ENCODE data around the gene RNF4. TPM values are rescaled to one million over a fixed set of nuclear protein-coding genes. Genes with fewer than 3 reads are reported as not detected.

RNF4 gene
- total RNA-seq, 2 experiments from 2014 or later = 65.0 to 76.5 TPM

GRCh38 chr4:2486981-2487380 lies 18.1 kb downstream of the RNF4 start:
- Histone ChIP-seq H3K9me2 (ENCODE audit: insufficient read depth, low read length) (no peaks in the 10 kb centered on the region), H3K79me2 (ENCODE audit: insufficient read depth, low read depth, low read length) (peaks cover 98% of the 10 kb centered on the region), H2AFZ (ENCODE audit: low read length) (no peak overlapping the region), H3K9me3 (ENCODE audit: low read length) (no peaks in the 10 kb centered on the region), H4K20me1 (ENCODE audit: insufficient read depth, low read length) (peaks cover 46% of the 10 kb centered on the region), H3K4me3 (ENCODE audit: low read depth, low read length, poor library complexity, severe bottlenecking) (no peak overlapping the region), H3K4me1 (ENCODE audit: insufficient read depth, low read length, poor library complexity, severe bottlenecking) (peaks cover 44% of the 10 kb centered on the region), H3K4me2 (ENCODE audit: low read length) (no peak overlapping the region), H3K36me3 (ENCODE audit: insufficient read depth, low read length) (peaks cover 78% of the 10 kb centered on the region), H3K27ac (ENCODE audit: low read depth, low read length, poor library complexity, severe bottlenecking) (no peak overlapping the region)
- CTCF ChIA-PET (ENCODE audit: unreplicated experiment) = no interaction called here
- TF ChIP-seq EZH2phosphoT487 (IDR thresholded peaks at IDR 0.05; ENCODE audit: borderline replicate concordance, low read depth, low read length) = no peak
- TF ChIP-seq, protein P1, sequence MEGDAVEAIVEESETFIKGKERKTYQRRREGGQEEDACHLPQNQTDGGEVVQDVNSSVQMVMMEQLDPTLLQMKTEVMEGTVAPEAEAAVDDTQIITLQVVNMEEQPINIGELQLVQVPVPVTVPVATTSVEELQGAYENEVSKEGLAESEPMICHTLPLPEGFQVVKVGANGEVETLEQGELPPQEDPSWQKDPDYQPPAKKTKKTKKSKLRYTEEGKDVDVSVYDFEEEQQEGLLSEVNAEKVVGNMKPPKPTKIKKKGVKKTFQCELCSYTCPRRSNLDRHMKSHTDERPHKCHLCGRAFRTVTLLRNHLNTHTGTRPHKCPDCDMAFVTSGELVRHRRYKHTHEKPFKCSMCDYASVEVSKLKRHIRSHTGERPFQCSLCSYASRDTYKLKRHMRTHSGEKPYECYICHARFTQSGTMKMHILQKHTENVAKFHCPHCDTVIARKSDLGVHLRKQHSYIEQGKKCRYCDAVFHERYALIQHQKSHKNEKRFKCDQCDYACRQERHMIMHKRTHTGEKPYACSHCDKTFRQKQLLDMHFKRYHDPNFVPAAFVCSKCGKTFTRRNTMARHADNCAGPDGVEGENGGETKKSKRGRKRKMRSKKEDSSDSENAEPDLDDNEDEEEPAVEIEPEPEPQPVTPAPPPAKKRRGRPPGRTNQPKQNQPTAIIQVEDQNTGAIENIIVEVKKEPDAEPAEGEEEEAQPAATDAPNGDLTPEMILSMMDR (conservative IDR thresholded peaks at IDR 0.05; ENCODE audit: low read length) = no peak
- intact Hi-C loops (cut with micrococcal nuclease; ENCODE audit: unreplicated experiment) = no loop called here
- DNase-seq (ENCODE audit: low spot score) = no peak
- no TSS peak for BruUV-seq (replicated peaks)
- POLR2A ChIA-PET = interaction anchor here (1.7 kb wide), 1 partner anchor 21 kb away, joined by 3 read pairs; no protein-coding TSS in a partner anchor

- Histone ChIP-seq H3K4me2 (ENCODE audit: low read length) (no peak overlapping the region), H2AFZ (ENCODE audit: low read length) (no peak overlapping the region), H3K4me3 (ENCODE audit: low read depth, low read length, poor library complexity, severe bottlenecking) (no peak overlapping the region), H3K36me3 (ENCODE audit: insufficient read depth, low read length) (peaks cover 78% of the 10 kb centered on the region), H3K79me2 (ENCODE audit: insufficient read depth, low read depth, low read length) (peaks cover 98% of the 10 kb centered on the region), H3K9me2 (ENCODE audit: insufficient read depth, low read length) (no peaks in the 10 kb centered on the region), H3K27ac (ENCODE audit: low read depth, low read length, poor library complexity, severe bottlenecking) (no peak overlapping the region), H4K20me1 (ENCODE audit: insufficient read depth, low read length) (peaks cover 39% of the 10 kb centered on the region), H3K9me3 (ENCODE audit: low read length) (no peaks in the 10 kb centered on the region), H3K4me1 (ENCODE audit: insufficient read depth, low read length, poor library complexity, severe bottlenecking) (peaks cover 37% of the 10 kb centered on the region)
- no peak for DNase-seq (ENCODE audit: low spot score)
- ChIA-PET CTCF (ENCODE audit: unreplicated experiment) (no interaction called here), POLR2A (interaction anchor here (1.7 kb wide), 1 partner anchor 20 kb away, joined by 3 read pairs; no protein-coding TSS in a partner anchor)
- TF ChIP-seq, protein P1 (conservative IDR thresholded peaks at IDR 0.05; ENCODE audit: low read length) = no peak
- no peak for TF ChIP-seq EZH2phosphoT487 (IDR thresholded peaks at IDR 0.05; ENCODE audit: borderline replicate concordance, low read depth, low read length)
- BruUV-seq (replicated peaks) = no TSS peak
- intact Hi-C loops (cut with micrococcal nuclease; ENCODE audit: unreplicated experiment) = no loop called here
Measured at GRCh38 chr4:2487632-2488031, 18.7 kb downstream of the RNF4 start.

DNA sequence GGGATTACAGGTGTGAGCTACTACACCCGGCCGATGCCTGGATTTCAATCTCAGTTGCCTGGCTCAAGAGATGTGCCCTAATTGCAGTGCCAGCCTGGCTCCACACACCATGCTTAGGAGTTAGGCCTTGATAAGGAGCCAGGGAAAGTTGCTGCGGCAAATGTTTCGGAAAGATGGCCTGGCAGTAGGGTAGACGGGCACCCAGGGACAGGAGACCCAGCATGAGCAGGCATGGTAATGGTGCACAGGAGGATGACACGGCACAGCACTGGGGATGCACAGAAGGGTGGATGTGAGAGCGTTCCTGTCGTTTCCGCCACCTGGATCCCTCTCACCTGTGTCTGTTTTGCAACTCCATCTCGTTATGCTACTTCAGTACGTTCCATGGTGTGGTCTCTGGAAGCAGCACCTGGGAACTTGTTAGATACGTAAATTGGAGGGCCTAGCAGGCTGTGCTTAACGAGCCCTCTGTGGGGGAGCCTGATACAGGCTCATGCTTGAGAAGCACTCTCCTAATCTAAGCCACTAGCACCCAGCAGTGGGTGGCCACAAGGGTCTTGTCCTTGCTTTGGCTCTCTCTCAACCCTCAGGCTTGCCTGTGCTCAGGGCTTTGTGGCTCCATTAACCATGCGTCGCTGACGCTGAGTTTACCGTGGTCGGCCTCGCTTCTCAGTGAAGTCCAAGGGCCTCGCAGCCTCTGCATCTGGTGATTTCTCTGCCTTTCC lies 20.3 kb downstream of the RNF4 start:
- Histone ChIP-seq H4K20me1 (ENCODE audit: insufficient read depth, low read length) (peaks cover 30% of the 10 kb centered on the region), H2AFZ (ENCODE audit: low read length) (no peak overlapping the region), H3K9me3 (ENCODE audit: low read length) (no peaks in the 10 kb centered on the region), H3K36me3 (ENCODE audit: insufficient read depth, low read length) (peaks cover 87% of the 10 kb centered on the region), H3K9me2 (ENCODE audit: insufficient read depth, low read length) (no peaks in the 10 kb centered on the region), H3K4me2 (ENCODE audit: low read length) (no peak overlapping the region), H3K4me1 (ENCODE audit: insufficient read depth, low read length, poor library complexity, severe bottlenecking) (peaks cover 25% of the 10 kb centered on the region), H3K79me2 (ENCODE audit: insufficient read depth, low read depth, low read length) (peaks cover 99% of the 10 kb centered on the region), H3K27ac (ENCODE audit: low read depth, low read length, poor library complexity, severe bottlenecking) (no peak overlapping the region), H3K4me3 (ENCODE audit: low read depth, low read length, poor library complexity, severe bottlenecking) (no peak overlapping the region)
- no TSS peak for BruUV-seq (replicated peaks)
- DNase-seq (ENCODE audit: low spot score) = no peak
- ChIA-PET CTCF (ENCODE audit: unreplicated experiment) (no interaction called here), POLR2A (interaction anchor here (1.8 kb wide), 1 partner anchor 15 kb away, joined by 5 read pairs; no protein-coding TSS in a partner anchor)
- intact Hi-C loops (cut with micrococcal nuclease; ENCODE audit: unreplicated experiment) = no loop called here
- no peak for TF ChIP-seq EZH2phosphoT487 (IDR thresholded peaks at IDR 0.05; ENCODE audit: borderline replicate concordance, low read depth, low read length)
- TF ChIP-seq, protein P1 (conservative IDR thresholded peaks at IDR 0.05; ENCODE audit: low read length) = no peak

Data from OCI-LY7 (cell line).